Activated CD4-positive, alpha-beta memory T cell treated with anti-CD3 and anti-CD28 coated beads, Interleukin-2, amount 10 ng/mL, durations not matched to agents 7 days and 5 days (primary cell): ENCODE measurements around the gene IPCEF1. TPM values are rescaled to one million over a fixed set of nuclear protein-coding genes. Genes with fewer than 3 reads are reported as not detected.

Experiments used
- CTCF ChIA-PET: fragments of 350-600 bp; sonication (Branson Sonifier 250); formaldehyde crosslinking; loops from one replicate; lab custom pipeline; 2021; ENCODE audit warnings: antibody characterized with exemption, inconsistent platforms; lab: Charles Lee
- POLR2A ChIA-PET: fragments of 350-600 bp; sonication (Branson Sonifier 250); formaldehyde crosslinking; loops from one replicate; lab custom pipeline; 2021; ENCODE audit warnings: antibody characterized with exemption; lab: Charles Lee
- DNase-seq: peaks from one replicate; pipeline ENCODE4 v3.0.0-alpha.2; 2020
- H3K27ac Mint-ChIP-seq: one replicate; pipeline ENCODE4 v1.8.0; 2021; ENCODE audit warnings: mild to moderate bottlenecking, mixed read lengths
- H3K27me3 Mint-ChIP-seq: one replicate; pipeline ENCODE4 v1.8.0; 2021; ENCODE audit warnings: mixed read lengths
- H3K36me3 Mint-ChIP-seq: one replicate; pipeline ENCODE4 v1.8.0; 2021; ENCODE audit warnings: low read depth, mixed read lengths
- H3K4me1 Mint-ChIP-seq: one replicate; pipeline ENCODE4 v1.8.0; 2021; ENCODE audit warnings: mixed read lengths
- H3K4me3 Mint-ChIP-seq: one replicate; pipeline ENCODE4 v1.8.0; 2021; ENCODE audit warnings: mild to moderate bottlenecking, mixed read lengths
- H3K9me3 Mint-ChIP-seq: one replicate; pipeline ENCODE4 v1.8.0; 2021; ENCODE audit warnings: mixed read lengths
- total RNA-seq, 2 experiments: library from RNA; stranded (reverse); gene quantifications; one replicate each; pipeline ENCODE4 v1.2.3, GENCODE V29; 2021

Gene IPCEF1
- total RNA-seq, 2 experiments from 2014 or later, result 13.8 to 20.3 TPM

GRCh38 chr6:154230910-154231595 lies 125.5 kb downstream of the IPCEF1 start:
- peaks cover 62% of the 10 kb centered on the region for H3K4me1 Mint-ChIP-seq
- no peaks in the 10 kb centered on the region for H3K9me3 Mint-ChIP-seq
- POLR2A ChIA-PET, result interaction anchor here (1.8 to 7.4 kb wide), 4 partner anchors 10 to 74 kb away, joined by 5 to 116 read pairs (median 10); no protein-coding TSS in a partner anchor
- CTCF ChIA-PET, result interaction anchor here (1.2 to 1.4 kb wide), 4 partner anchors 10 to 74 kb away, joined by 5 read pairs; no protein-coding TSS in a partner anchor
- peak overlapping the region; percentile 60 for H3K27ac Mint-ChIP-seq
- peaks cover under 1% of the 10 kb centered on the region for H3K36me3 Mint-ChIP-seq
- no peak for DNase-seq
- no peaks in the 10 kb centered on the region for H3K27me3 Mint-ChIP-seq
- H3K4me3 Mint-ChIP-seq, result peak overlapping the region; percentile 40

- H3K27me3 Mint-ChIP-seq, result no peaks in the 10 kb centered on the region
- ChIA-PET POLR2A (interaction anchor here (1.8 to 7.4 kb wide), 4 partner anchors 11 to 73 kb away, joined by 5 to 116 read pairs (median 10); no protein-coding TSS in a partner anchor), CTCF (interaction anchor here (1.2 to 1.4 kb wide), 2 partner anchors 19 to 73 kb away, joined by 5 read pairs; no protein-coding TSS in a partner anchor)
- H3K36me3 Mint-ChIP-seq, result no peaks in the 10 kb centered on the region
- H3K4me3 Mint-ChIP-seq, result peak overlapping the region; percentile 71
- H3K4me1 Mint-ChIP-seq, result peaks cover 66% of the 10 kb centered on the region
- H3K27ac Mint-ChIP-seq, result peak overlapping the region; percentile 75
- DNase-seq, result no peak
- H3K9me3 Mint-ChIP-seq, result no peaks in the 10 kb centered on the region
These were observed 126.2 kb downstream of the IPCEF1 start for GRCh38 chr6:154230393-154230792.

DNA sequence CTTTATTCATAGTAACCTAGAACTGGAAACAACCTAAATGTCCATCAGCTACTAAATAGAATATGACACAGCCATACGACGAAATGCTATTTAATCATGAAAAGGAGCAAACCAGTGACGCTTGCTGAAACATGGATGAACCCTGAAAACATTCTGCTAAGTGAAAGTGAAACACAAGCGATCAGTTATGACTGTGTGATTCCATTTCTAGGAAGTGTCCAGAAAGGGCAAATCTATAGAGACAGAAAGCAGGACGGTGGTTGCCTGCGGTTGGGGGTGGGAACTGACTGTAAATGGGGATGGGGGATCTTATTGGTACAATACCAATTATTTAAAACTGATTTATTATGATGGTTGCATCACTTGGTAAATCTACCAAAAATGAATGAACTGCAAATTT lies 126.8 kb downstream of the IPCEF1 start:
- Mint-ChIP-seq H3K36me3 (no peaks in the 10 kb centered on the region), H3K9me3 (no peaks in the 10 kb centered on the region), H3K4me1 (peaks cover 64% of the 10 kb centered on the region), H3K27me3 (no peaks in the 10 kb centered on the region), H3K27ac (peak overlapping the region; percentile 75), H3K4me3 (peak overlapping the region; percentile 71)
- CTCF ChIA-PET, result interaction anchor here (1.2 to 1.4 kb wide), 2 partner anchors 20 to 73 kb away, joined by 5 read pairs; no protein-coding TSS in a partner anchor
- POLR2A ChIA-PET, result interaction anchor here (1.8 to 7.4 kb wide), 3 partner anchors 11 to 22 kb away, joined by 5 to 116 read pairs (median 9); no protein-coding TSS in a partner anchor
- peak; percentile 77 for DNase-seq

DNA sequence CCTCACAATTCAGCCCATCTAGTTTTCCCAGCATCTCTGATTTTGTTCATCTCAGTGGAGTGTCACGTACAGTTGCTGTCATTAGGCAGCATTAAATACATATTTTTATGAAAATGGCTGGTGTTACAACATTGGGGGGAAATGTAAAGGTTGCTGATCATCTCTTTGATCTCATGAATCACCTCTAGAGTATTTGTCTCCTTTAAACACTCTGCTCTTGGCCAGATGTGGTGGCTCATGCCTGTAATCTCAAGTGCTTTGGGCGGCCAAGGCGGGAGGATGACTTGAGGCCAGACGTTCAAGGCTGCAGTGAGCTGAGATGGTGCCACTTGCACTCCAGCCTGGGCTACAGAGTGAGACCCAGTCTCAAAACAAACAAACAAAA lies 128.1 kb downstream of the IPCEF1 start:
- Mint-ChIP-seq H3K4me1 (peaks cover 53% of the 10 kb centered on the region), H3K27me3 (no peaks in the 10 kb centered on the region), H3K36me3 (no peaks in the 10 kb centered on the region), H3K9me3 (no peaks in the 10 kb centered on the region), H3K4me3 (no peak overlapping the region), H3K27ac (no peak overlapping the region)
- ChIA-PET POLR2A (interaction anchor here (2.2 kb wide), 1 partner anchor 13 kb away, joined by 9 read pairs; no protein-coding TSS in a partner anchor), CTCF (no interaction called here)
- no peak for DNase-seq

- Mint-ChIP-seq H3K27ac (no peak overlapping the region), H3K27me3 (no peaks in the 10 kb centered on the region), H3K4me1 (peaks cover 48% of the 10 kb centered on the region), H3K4me3 (no peak overlapping the region), H3K36me3 (peaks cover 2% of the 10 kb centered on the region), H3K9me3 (no peaks in the 10 kb centered on the region)
- ChIA-PET POLR2A (no interaction called here), CTCF (interaction anchor here (0.7 to 1.3 kb wide), 2 partner anchors 9 to 49 kb away, joined by 3 to 4 read pairs; no protein-coding TSS in a partner anchor)
- DNase-seq, result no peak
These were observed 128.6 kb downstream of the IPCEF1 start for GRCh38 chr6:154227862-154228520.

- Mint-ChIP-seq H3K4me1 (peaks cover 36% of the 10 kb centered on the region), H3K9me3 (no peaks in the 10 kb centered on the region), H3K27ac (no peak overlapping the region), H3K4me3 (no peak overlapping the region), H3K36me3 (peaks cover 10% of the 10 kb centered on the region), H3K27me3 (no peaks in the 10 kb centered on the region)
- CTCF ChIA-PET, result interaction anchor here (1.0 to 1.3 kb wide), 2 partner anchors 23 to 51 kb away, joined by 4 read pairs; no protein-coding TSS in a partner anchor
- POLR2A ChIA-PET, result no interaction called here
- no peak for DNase-seq
These were observed 130.1 kb downstream of the IPCEF1 start for GRCh38 chr6:154226461-154226860.

DNA sequence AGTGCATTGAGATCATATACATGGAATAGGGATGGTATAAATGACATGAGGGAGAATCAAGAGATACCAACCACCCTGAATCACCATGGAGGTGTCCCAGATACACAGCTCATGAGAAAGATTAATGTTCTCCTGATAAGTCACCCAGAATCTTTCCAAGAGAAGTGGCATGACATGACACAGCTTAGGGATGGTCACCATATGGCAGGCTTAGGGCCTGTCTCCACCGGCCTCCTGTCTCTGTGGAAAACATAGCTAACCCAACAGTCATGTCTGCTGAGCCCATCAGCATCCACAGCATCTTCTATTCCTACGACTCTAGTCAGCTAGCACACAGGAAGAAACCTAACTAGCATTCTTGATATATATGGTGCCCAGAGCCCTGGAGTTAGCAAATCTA lies 133.3 kb downstream of the IPCEF1 start:
- ChIA-PET CTCF (interaction anchor here (0.7 to 0.9 kb wide), 2 partner anchors 10 to 54 kb away, joined by 3 read pairs; no protein-coding TSS in a partner anchor), POLR2A (no interaction called here)
- DNase-seq, result no peak
- no peaks in the 10 kb centered on the region for H3K9me3 Mint-ChIP-seq
- no peak overlapping the region for H3K27ac Mint-ChIP-seq
- no peak overlapping the region for H3K4me3 Mint-ChIP-seq
- H3K27me3 Mint-ChIP-seq, result no peaks in the 10 kb centered on the region
- H3K4me1 Mint-ChIP-seq, result peaks cover 16% of the 10 kb centered on the region
- H3K36me3 Mint-ChIP-seq, result peaks cover 15% of the 10 kb centered on the region

DNA sequence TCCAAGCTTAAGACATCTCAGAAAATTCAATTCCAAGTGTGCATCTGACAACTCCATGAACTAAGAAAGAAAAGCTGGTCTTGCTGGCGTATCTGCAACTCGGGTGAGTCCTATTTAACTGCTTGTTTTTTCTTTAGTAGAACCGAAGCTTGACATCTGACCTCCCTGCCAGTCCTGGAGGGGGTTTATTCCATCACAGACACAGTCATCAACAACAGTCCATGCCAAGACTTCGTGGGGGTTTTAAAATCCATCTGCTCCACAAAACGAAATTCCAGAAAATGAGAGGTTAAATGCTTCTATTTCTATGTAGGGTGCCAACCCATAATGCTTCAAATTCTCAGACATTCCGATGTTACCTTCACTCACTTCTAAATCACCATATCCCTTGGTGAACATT lies 133.9 kb downstream of the IPCEF1 start:
- CTCF ChIA-PET, result no interaction called here
- H3K4me3 Mint-ChIP-seq, result no peak overlapping the region
- H3K9me3 Mint-ChIP-seq, result no peaks in the 10 kb centered on the region
- POLR2A ChIA-PET, result no interaction called here
- H3K27ac Mint-ChIP-seq, result no peak overlapping the region
- H3K4me1 Mint-ChIP-seq, result peaks cover 16% of the 10 kb centered on the region
- no peak for DNase-seq
- H3K27me3 Mint-ChIP-seq, result no peaks in the 10 kb centered on the region
- peaks cover 15% of the 10 kb centered on the region for H3K36me3 Mint-ChIP-seq

GRCh38 chr6:154219250-154219649 lies 137.4 kb downstream of the IPCEF1 start:
- CTCF ChIA-PET, result no interaction called here
- DNase-seq, result no peak
- Mint-ChIP-seq H3K9me3 (no peaks in the 10 kb centered on the region), H3K27me3 (no peaks in the 10 kb centered on the region), H3K27ac (no peak overlapping the region), H3K4me1 (peaks cover 7% of the 10 kb centered on the region), H3K4me3 (no peak overlapping the region), H3K36me3 (peaks cover 15% of the 10 kb centered on the region)
- POLR2A ChIA-PET, result no interaction called here

- peaks cover 18% of the 10 kb centered on the region for H3K36me3 Mint-ChIP-seq
- H3K9me3 Mint-ChIP-seq, result no peaks in the 10 kb centered on the region
- ChIA-PET POLR2A (no interaction called here), CTCF (no interaction called here)
- no peak overlapping the region for H3K4me3 Mint-ChIP-seq
- H3K4me1 Mint-ChIP-seq, result peaks cover 7% of the 10 kb centered on the region
- DNase-seq, result no peak
- H3K27ac Mint-ChIP-seq, result no peak overlapping the region
- no peaks in the 10 kb centered on the region for H3K27me3 Mint-ChIP-seq
These were observed 137.8 kb downstream of the IPCEF1 start for GRCh38 chr6:154218787-154219186.

GRCh38 chr6:154218301-154218700 lies 138.3 kb downstream of the IPCEF1 start:
- Mint-ChIP-seq H3K4me3 (no peak overlapping the region), H3K27ac (no peak overlapping the region), H3K27me3 (no peaks in the 10 kb centered on the region), H3K4me1 (peaks cover 7% of the 10 kb centered on the region), H3K36me3 (peaks cover 20% of the 10 kb centered on the region), H3K9me3 (no peaks in the 10 kb centered on the region)
- ChIA-PET CTCF (no interaction called here), POLR2A (no interaction called here)
- DNase-seq, result no peak

GRCh38 chr6:154213782-154214181 lies 142.8 kb downstream of the IPCEF1 start:
- H3K36me3 Mint-ChIP-seq, result peaks cover 16% of the 10 kb centered on the region
- POLR2A ChIA-PET, result no interaction called here

DNA sequence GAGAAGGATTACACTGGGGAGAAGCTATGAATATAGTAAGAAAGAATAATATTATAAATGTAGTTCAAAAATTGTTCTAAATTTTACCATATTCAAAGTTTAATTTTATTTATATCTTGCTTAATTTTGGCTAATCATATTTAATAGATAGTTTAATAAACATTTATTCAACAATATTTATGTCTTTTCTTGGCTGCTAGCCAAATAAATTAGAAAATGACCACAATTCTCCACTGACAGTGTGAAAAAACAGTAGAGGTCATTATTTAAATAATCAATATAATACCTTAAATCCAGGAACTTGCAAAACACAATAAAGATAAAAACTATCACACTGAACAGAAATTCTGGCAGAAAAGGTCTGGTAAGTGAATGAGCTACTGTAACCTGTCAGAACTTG lies 145.9 kb downstream of the IPCEF1 start:
- Mint-ChIP-seq H3K4me1 (no peaks in the 10 kb centered on the region), H3K4me3 (no peak overlapping the region), H3K27ac (no peak overlapping the region), H3K27me3 (no peaks in the 10 kb centered on the region), H3K36me3 (peaks cover 43% of the 10 kb centered on the region), H3K9me3 (no peaks in the 10 kb centered on the region)
- CTCF ChIA-PET, result no interaction called here
- no peak for DNase-seq
- POLR2A ChIA-PET, result no interaction called here

More at GRCh38 chr6:154213782-154214181, 142.8 kb downstream of the IPCEF1 start:
- Mint-ChIP-seq H3K4me1 (peaks cover 5% of the 10 kb centered on the region), H3K9me3 (no peaks in the 10 kb centered on the region), H3K27ac (no peak overlapping the region), H3K4me3 (no peak overlapping the region), H3K27me3 (no peaks in the 10 kb centered on the region)
- no peak for DNase-seq
- CTCF ChIA-PET, result interaction anchor here (0.6 kb wide), 1 partner anchor 1055 kb away, joined by 3 read pairs; no protein-coding TSS in a partner anchor
